Bronchial epithelial cell (primary cell): ENCODE measurements around the gene KIF14. TPM values are rescaled to one million over a fixed set of nuclear protein-coding genes. Genes with fewer than 3 reads are reported as not detected.

Source experiments
- DNase-seq: peaks from one replicate; pipeline ENCODE4 v3.0.0-alpha.2; 2010; ENCODE audit warnings: low read depth
- FAIRE-seq: peaks from 2 replicates; lab custom pipeline; 2011; peaks lifted over from hg19 to GRCh38; lab: Jason Lieb, UNC
- H3K27me3 ChIP-seq: 2 replicates; pipeline ENCODE4 v1.5.1; 2011; ENCODE audit warnings: low read length; ENCODE audit not compliant: control insufficient read depth, insufficient read depth
- H3K36me3 ChIP-seq: 2 replicates; pipeline ENCODE4 v1.5.1; 2011; ENCODE audit warnings: low read length; ENCODE audit not compliant: control insufficient read depth, insufficient read depth
- H3K4me3 ChIP-seq: 2 replicates; pipeline ENCODE4 v1.5.1; 2011; ENCODE audit warnings: mild to moderate bottlenecking, low read depth, low read length, control low read depth
- total RNA-seq: library from RNA; depleted of rRNA; stranded (reverse); fragments of >200 nt; gene quantifications from 2 replicates; pipeline ENCODE4 v1.2.1, GENCODE V29; 2014
- TF ChIP-seq, protein P1 (sequence below): IDR thresholded peaks from 2 replicates; pipeline ENCODE4 v1.5.1; 2011; ENCODE audit warnings: mild to moderate bottlenecking, moderate library complexity, low read length, control low read depth, inconsistent platforms; ENCODE audit not compliant: insufficient read depth, severe bottlenecking

Gene KIF14
- total RNA-seq, 1 donor from 2014 or later: 0.79 TPM

DNA sequence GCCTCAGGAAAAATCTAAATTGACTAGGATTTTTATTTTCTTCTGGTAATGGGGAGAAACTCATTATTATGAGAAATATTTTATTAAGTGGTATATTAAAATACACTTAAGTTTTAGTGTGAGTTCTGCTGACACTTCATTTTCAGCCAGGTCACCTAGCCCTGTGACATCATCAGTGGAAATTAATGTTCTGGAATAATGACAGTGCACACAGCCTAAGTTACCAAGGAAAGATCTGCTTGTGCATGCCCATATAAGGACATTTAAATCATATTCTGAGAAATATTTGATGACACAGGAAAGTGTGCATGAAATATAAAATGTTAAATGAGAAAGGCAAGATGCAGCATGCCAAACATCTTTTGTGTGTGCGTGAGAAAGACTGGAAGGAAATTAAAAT is 102.0 kb downstream of the KIF14 start:
- no peak for FAIRE-seq
- TF ChIP-seq, protein P1, sequence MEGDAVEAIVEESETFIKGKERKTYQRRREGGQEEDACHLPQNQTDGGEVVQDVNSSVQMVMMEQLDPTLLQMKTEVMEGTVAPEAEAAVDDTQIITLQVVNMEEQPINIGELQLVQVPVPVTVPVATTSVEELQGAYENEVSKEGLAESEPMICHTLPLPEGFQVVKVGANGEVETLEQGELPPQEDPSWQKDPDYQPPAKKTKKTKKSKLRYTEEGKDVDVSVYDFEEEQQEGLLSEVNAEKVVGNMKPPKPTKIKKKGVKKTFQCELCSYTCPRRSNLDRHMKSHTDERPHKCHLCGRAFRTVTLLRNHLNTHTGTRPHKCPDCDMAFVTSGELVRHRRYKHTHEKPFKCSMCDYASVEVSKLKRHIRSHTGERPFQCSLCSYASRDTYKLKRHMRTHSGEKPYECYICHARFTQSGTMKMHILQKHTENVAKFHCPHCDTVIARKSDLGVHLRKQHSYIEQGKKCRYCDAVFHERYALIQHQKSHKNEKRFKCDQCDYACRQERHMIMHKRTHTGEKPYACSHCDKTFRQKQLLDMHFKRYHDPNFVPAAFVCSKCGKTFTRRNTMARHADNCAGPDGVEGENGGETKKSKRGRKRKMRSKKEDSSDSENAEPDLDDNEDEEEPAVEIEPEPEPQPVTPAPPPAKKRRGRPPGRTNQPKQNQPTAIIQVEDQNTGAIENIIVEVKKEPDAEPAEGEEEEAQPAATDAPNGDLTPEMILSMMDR: no peak
- Histone ChIP-seq H3K4me3 (no peak overlapping the region), H3K27me3 (no peaks in the 10 kb centered on the region), H3K36me3 (no peaks in the 10 kb centered on the region)
- DNase-seq: peak; percentile 17

DNA sequence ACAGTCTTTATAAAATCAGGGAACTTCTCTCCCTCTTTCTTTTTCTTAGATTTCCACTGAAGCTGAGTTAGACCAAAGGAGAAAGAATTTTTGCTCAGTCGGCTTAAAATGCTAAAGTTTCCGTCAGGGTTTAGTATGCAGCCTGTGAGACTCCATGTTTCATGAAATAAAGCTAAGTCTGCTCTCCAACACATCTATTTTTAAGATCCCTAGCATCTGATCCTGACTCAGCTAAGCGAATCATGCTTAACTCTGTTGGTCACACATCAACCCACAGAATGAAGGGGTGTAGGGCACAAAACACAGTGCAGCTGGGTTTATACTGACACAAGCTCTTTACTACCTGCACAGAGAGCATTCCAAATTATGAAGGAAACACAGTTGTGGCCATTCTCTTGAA is 108.4 kb downstream of the KIF14 start:
- no peak for FAIRE-seq
- Histone ChIP-seq H3K27me3 (no peaks in the 10 kb centered on the region), H3K36me3 (no peaks in the 10 kb centered on the region), H3K4me3 (no peak overlapping the region)
- TF ChIP-seq, protein P1: no peak
- peak; percentile 72 for DNase-seq

- Histone ChIP-seq H3K27me3 (no peaks in the 10 kb centered on the region), H3K36me3 (no peaks in the 10 kb centered on the region), H3K4me3 (no peak overlapping the region)
- peak; percentile 77 for DNase-seq
- TF ChIP-seq, protein P1: peak; percentile 78
- no peak for FAIRE-seq
Observed at GRCh38 chr1:200510228-200510623, 110.3 kb downstream of the KIF14 start.

GRCh38 chr1:200506471-200506870 is 114.1 kb downstream of the KIF14 start:
- H3K27me3 ChIP-seq: no peaks in the 10 kb centered on the region
- no peaks in the 10 kb centered on the region for H3K36me3 ChIP-seq
- no peak overlapping the region for H3K4me3 ChIP-seq
- DNase-seq (no peak), FAIRE-seq (no peak)
- TF ChIP-seq, protein P1: no peak

- FAIRE-seq: no peak
- no peaks in the 10 kb centered on the region for H3K27me3 ChIP-seq
- H3K36me3 ChIP-seq: no peaks in the 10 kb centered on the region
- TF ChIP-seq, protein P1: no peak
- DNase-seq: no peak
- H3K4me3 ChIP-seq: no peak overlapping the region
Observed at GRCh38 chr1:200505257-200505656, 115.3 kb downstream of the KIF14 start.

Other genes starting within 250 kb of the KIF14 start
- 16.6 and 18.4 TPM in 2 replicates for gene ZNF281, start 210.7 kb downstream of the KIF14 start, total RNA-seq
- 12.7 and 12.9 TPM in 2 replicates for gene DDX59, start 49.2 kb upstream of the KIF14 start, total RNA-seq
- 75.0 and 96.9 TPM in 2 replicates for gene CAMSAP2, start 118.1 kb upstream of the KIF14 start, total RNA-seq